Activated B cell treated with CpG ODN at 0.5 μM for 24 hours (primary cell): ENCODE measurements around the gene ETV6. TPM values are rescaled to one million over a fixed set of nuclear protein-coding genes. Genes with fewer than 3 reads are reported as not detected.

Experiments used
- ATAC-seq: fragments of 200-7000 bp; cut with Tn5 transposase; one replicate; pipeline ENCODE4 v1.10.0; 2021; ENCODE audit warnings: low read depth, mild to moderate bottlenecking, moderate library complexity
- CTCF ChIA-PET: fragments of 350-600 bp; sonication (Branson Sonifier 250); formaldehyde crosslinking; loops from one replicate; lab custom pipeline; 2021; ENCODE audit warnings: antibody characterized with exemption; lab: Charles Lee
- POLR2A ChIA-PET: fragments of 350-600 bp; sonication (Branson Sonifier 250); formaldehyde crosslinking; loops from one replicate; lab custom pipeline; 2021; ENCODE audit warnings: antibody characterized with exemption; lab: Charles Lee
- DNase-seq: peaks from one replicate; pipeline ENCODE4 v3.0.0; 2022
- H3K27ac Mint-ChIP-seq: one replicate; pipeline ENCODE4 v1.8.0; 2020; ENCODE audit warnings: mixed read lengths
- H3K27me3 Mint-ChIP-seq: one replicate; pipeline ENCODE4 v1.8.0; 2021; ENCODE audit warnings: mixed read lengths
- H3K36me3 Mint-ChIP-seq: one replicate; pipeline ENCODE4 v1.8.0; 2021; ENCODE audit warnings: low read depth, mixed read lengths
- H3K4me1 Mint-ChIP-seq: one replicate; pipeline ENCODE4 v1.8.0; 2021; ENCODE audit warnings: mixed read lengths
- H3K4me3 Mint-ChIP-seq: one replicate; pipeline ENCODE4 v1.8.0; 2020; ENCODE audit warnings: mild to moderate bottlenecking, mixed read lengths
- H3K9me3 Mint-ChIP-seq: one replicate; pipeline ENCODE4 v1.8.0; 2020; ENCODE audit warnings: mixed read lengths
- CTCF ChIP-seq: fragments of 200-600 bp; IDR thresholded peaks from one replicate; pipeline ENCODE4 v1.8.0; 2022; ENCODE audit warnings: antibody characterized with exemption, mild to moderate bottlenecking
- intact Hi-C: fragments of 100-400 bp; cut with micrococcal nuclease; formaldehyde crosslinking; loops from one replicate; pipeline ENCODE4 v1.15.1; 2024
- total RNA-seq: library from RNA; stranded (reverse); gene quantifications from 2 replicates; pipeline ENCODE4 v1.2.3, GENCODE V29; 2022

The ETV6 gene
- total RNA-seq, 1 donor from 2014 or later = 130 TPM

- POLR2A ChIA-PET = interaction anchor here (1.2 kb wide), 1 partner anchor 12 kb away, joined by 3 read pairs; no protein-coding TSS in a partner anchor
- TF ChIP-seq CTCF = no peak
- no peak for ATAC-seq
Observed at GRCh38 chr12:11799502-11799873, 150.0 kb downstream of the ETV6 start.

GRCh38 chr12:11801643-11802042 lies 152.2 kb downstream of the ETV6 start:
- CTCF ChIA-PET = interaction anchor here (1.2 kb wide), 1 partner anchor 10 kb away, joined by 3 read pairs; no protein-coding TSS in a partner anchor

More at GRCh38 chr12:11799502-11799873, 150.0 kb downstream of the ETV6 start:
- H3K27ac Mint-ChIP-seq = no peak overlapping the region
- H3K4me3 Mint-ChIP-seq = no peak overlapping the region
- H3K9me3 Mint-ChIP-seq = peaks cover 3% of the 10 kb centered on the region
- peaks cover 36% of the 10 kb centered on the region for H3K36me3 Mint-ChIP-seq
- peaks cover 48% of the 10 kb centered on the region for H3K4me1 Mint-ChIP-seq
- no peaks in the 10 kb centered on the region for H3K27me3 Mint-ChIP-seq
- CTCF ChIA-PET = no interaction called here
- DNase-seq = no peak
- intact Hi-C loops = no loop called here

GRCh38 chr12:11804130-11804529 lies 154.7 kb downstream of the ETV6 start:
- CTCF ChIA-PET = no interaction called here
- ATAC-seq (no peak), DNase-seq (no peak)
- POLR2A ChIA-PET = interaction anchor here (1.3 kb wide), 1 partner anchor 9 kb away, joined by 3 read pairs; no protein-coding TSS in a partner anchor
- H3K27ac Mint-ChIP-seq = no peak overlapping the region
- peaks cover 42% of the 10 kb centered on the region for H3K36me3 Mint-ChIP-seq
- H3K27me3 Mint-ChIP-seq = no peaks in the 10 kb centered on the region
- no peak overlapping the region for H3K4me3 Mint-ChIP-seq
- intact Hi-C loops = no loop called here
- peaks cover 45% of the 10 kb centered on the region for H3K4me1 Mint-ChIP-seq
- H3K9me3 Mint-ChIP-seq = peaks cover 4% of the 10 kb centered on the region
- TF ChIP-seq CTCF = no peak

More at GRCh38 chr12:11801643-11802042, 152.2 kb downstream of the ETV6 start:
- ATAC-seq (no peak), DNase-seq (no peak)
- POLR2A ChIA-PET = interaction anchor here (1.1 kb wide), 1 partner anchor 13 kb away, joined by 3 read pairs; no protein-coding TSS in a partner anchor
- H3K27me3 Mint-ChIP-seq = no peaks in the 10 kb centered on the region
- H3K36me3 Mint-ChIP-seq = peaks cover 40% of the 10 kb centered on the region
- no peak for TF ChIP-seq CTCF
- no peak overlapping the region for H3K4me3 Mint-ChIP-seq
- peaks cover 4% of the 10 kb centered on the region for H3K9me3 Mint-ChIP-seq
- peaks cover 44% of the 10 kb centered on the region for H3K4me1 Mint-ChIP-seq
- intact Hi-C loops = no loop called here
- no peak overlapping the region for H3K27ac Mint-ChIP-seq

GRCh38 chr12:11805043-11805442 lies 155.6 kb downstream of the ETV6 start:
- intact Hi-C loops = no loop called here
- Mint-ChIP-seq H3K4me1 (peaks cover 50% of the 10 kb centered on the region), H3K4me3 (no peak overlapping the region), H3K36me3 (peaks cover 42% of the 10 kb centered on the region), H3K9me3 (peaks cover 4% of the 10 kb centered on the region), H3K27ac (peak overlapping the region; percentile 3), H3K27me3 (no peaks in the 10 kb centered on the region)
- no peak for TF ChIP-seq CTCF
- DNase-seq (no peak), ATAC-seq (no peak)
- ChIA-PET CTCF (no interaction called here), POLR2A (interaction anchor here (1.0 to 1.3 kb wide), 2 partner anchors 8 to 55 kb away, joined by 3 to 4 read pairs; no protein-coding TSS in a partner anchor)

- no peak for DNase-seq
- Mint-ChIP-seq H3K27me3 (no peaks in the 10 kb centered on the region), H3K4me1 (peaks cover 56% of the 10 kb centered on the region)
Observed at GRCh38 chr12:11805680-11806079, 156.2 kb downstream of the ETV6 start.

More at GRCh38 chr12:11805680-11806079, 156.2 kb downstream of the ETV6 start:
- H3K4me3 Mint-ChIP-seq = no peak overlapping the region
- H3K9me3 Mint-ChIP-seq = peaks cover 4% of the 10 kb centered on the region
- no peak for TF ChIP-seq CTCF
- intact Hi-C loops = loop anchor here (1.0 kb wide), 1 partner anchor 7 kb away; no protein-coding TSS in a partner anchor
- H3K36me3 Mint-ChIP-seq = peaks cover 39% of the 10 kb centered on the region
- H3K27ac Mint-ChIP-seq = peak overlapping the region; percentile 3
- CTCF ChIA-PET = interaction anchor here (1.1 kb wide), 1 partner anchor 12 kb away, joined by 3 read pairs; no protein-coding TSS in a partner anchor
- ATAC-seq = no peak
- POLR2A ChIA-PET = interaction anchor here (1.0 kb wide), 1 partner anchor 55 kb away, joined by 4 read pairs; no protein-coding TSS in a partner anchor
